Gastrocnemius medialis (tissue), 4 donors: ENCODE data around the gene COLEC11. TPM values are rescaled to one million over a fixed set of nuclear protein-coding genes. Genes with fewer than 3 reads are reported as not detected.

Experiments used
- ATAC-seq, 2 donors: fragments of 150-250 bp; one replicate each; pipeline ENCODE4 v1.9.1; 2016
- DNase-seq, 2 donors: peaks; one replicate each; pipeline ENCODE4 v3.0.0-alpha.2; 2019
- H3K27ac ChIP-seq, 4 donors: fragments of 200-600 bp; sonication (generic); 1 replicate in 1 of 4; 2 replicates in 3 of 4; pipeline ENCODE4 v1.5.1; 2016 to 2018; ENCODE audit warnings: mild to moderate bottlenecking in 2 of 4, moderate library complexity in 1 of 4
- H3K27me3 ChIP-seq, 3 donors: fragments of 200-600 bp; sonication (generic) in 2 of 3; 1 replicate in 1 of 3; 2 replicates in 2 of 3; pipeline versions ENCODE4 v1.5.1 to v1.6.0; 2016 to 2019; ENCODE audit warnings: mild to moderate bottlenecking in 1 of 3, moderate library complexity in 1 of 3
- H3K36me3 ChIP-seq, 2 donors: fragments of 200-600 bp; sonication (generic) in 1 of 2; one replicate each; pipeline ENCODE4 v1.5.1; 2017 to 2018
- H3K4me1 ChIP-seq, 2 donors: fragments of 200-600 bp; sonication (generic) in 1 of 2; one replicate each; pipeline ENCODE4 v1.5.1; 2016 to 2017; ENCODE audit warnings: mild to moderate bottlenecking in 2 of 2
- H3K4me3 ChIP-seq, 4 donors: fragments of 200-600 bp; sonication (generic) in 3 of 4; 1 replicate in 1 of 4; 2 replicates in 3 of 4; pipeline ENCODE4 v1.5.1; 2016 to 2019; ENCODE audit warnings: mild to moderate bottlenecking in 2 of 4
- H3K9me3 ChIP-seq, 3 donors: fragments of 200-600 bp; sonication (generic) in 2 of 3; 1 replicate in 1 of 3; 2 replicates in 2 of 3; pipeline ENCODE4 v1.5.1; 2016 to 2019
- CTCF ChIP-seq, 5 experiments: fragments of 450-650 bp in 3 of 5; fragments of 200-600 bp in 2 of 5; sonication (generic) in 2 of 5; IDR thresholded peaks in 4 of 5; conservative IDR thresholded peaks in 1 of 5; 1 replicate in 4 of 5; 2 replicates in 1 of 5; pipeline ENCODE4 v1.5.1; 2016 to 2019; ENCODE audit warnings: antibody characterized with exemption in 5 of 5, mild to moderate bottlenecking in 3 of 5, moderate library complexity in 3 of 5
- POLR2A ChIP-seq, 2 donors: fragments of 450-650 bp; IDR thresholded peaks; one replicate each; pipeline ENCODE4 v1.6.1; 2017; ENCODE audit warnings: antibody characterized with exemption in 2 of 2, mild to moderate bottlenecking in 2 of 2, moderate library complexity in 2 of 2
- in situ Hi-C, 4 donors: fragments of 200-750 bp; cut with MboI; loops; one replicate each; pipeline versions ENCODE4 v1.15.0 to v1.8.0; 2017; ENCODE audit warnings: low sequenced_read_pairs in 4 of 4
- intact Hi-C: fragments of 100-400 bp; cut with DNase I; formaldehyde crosslinking; loops from one replicate; pipeline ENCODE4 v1.15.1; 2023; ENCODE audit warnings: low total_unique reads
- total RNA-seq, 4 donors: library from RNA; depleted of rRNA; stranded (reverse); fragments of >200 nt; gene quantifications; one replicate each; pipeline versions ENCODE4 v1.1.0 to v1.2.3, GENCODE V29; 2016

The COLEC11 gene
- total RNA-seq, 4 donors from 2014 or later: 0.29 to 0.36 TPM; not detected in 2

GRCh38 chr2:3637692-3638455 is 43.0 kb downstream of the COLEC11 start:
- Histone ChIP-seq H3K27ac (no peak overlapping the region), H3K4me3 (no peak overlapping the region), H3K27me3 (no peaks in the 10 kb centered on the region), H3K9me3 (no peaks in the 10 kb centered on the region), H3K36me3 (no peaks in the 10 kb centered on the region), H3K4me1 (no peaks in the 10 kb centered on the region)
- intact Hi-C loops (no loop called here), in situ Hi-C loops (no loop called here)
- ATAC-seq (no peak), DNase-seq (no peak)
- TF ChIP-seq CTCF (IDR thresholded peaks at IDR 0.05 in 4 of 5, conservative IDR thresholded peaks at IDR 0.05 in 1 of 5) (no peak), POLR2A (IDR thresholded peaks at IDR 0.05) (no peak)

- intact Hi-C loops: no loop called here
- Histone ChIP-seq H3K36me3 (no peaks in the 10 kb centered on the region), H3K4me1 (no peaks in the 10 kb centered on the region), H3K27me3 (no peaks in the 10 kb centered on the region), H3K4me3 (no peak overlapping the region), H3K9me3 (no peaks in the 10 kb centered on the region), H3K27ac (no peak overlapping the region)
- in situ Hi-C loops: no loop called here
- DNase-seq: no peak
- no peak for TF ChIP-seq CTCF (IDR thresholded peaks at IDR 0.05 in 4 of 5, conservative IDR thresholded peaks at IDR 0.05 in 1 of 5)
- TF ChIP-seq POLR2A (IDR thresholded peaks at IDR 0.05): no peak
- no peak for ATAC-seq
These were observed 43.5 kb downstream of the COLEC11 start for GRCh38 chr2:3638456-3638810.

- Histone ChIP-seq H3K27ac (no peak overlapping the region), H3K9me3 (no peaks in the 10 kb centered on the region), H3K36me3 (no peaks in the 10 kb centered on the region), H3K27me3 (no peaks in the 10 kb centered on the region), H3K4me3 (no peak overlapping the region), H3K4me1 (no peaks in the 10 kb centered on the region)
- in situ Hi-C loops (no loop called here), intact Hi-C loops (no loop called here)
- no peak for ATAC-seq
- TF ChIP-seq CTCF (IDR thresholded peaks at IDR 0.05 in 4 of 5, conservative IDR thresholded peaks at IDR 0.05 in 1 of 5) (no peak), POLR2A (IDR thresholded peaks at IDR 0.05) (no peak)
- DNase-seq: no peak
These were observed 44.2 kb downstream of the COLEC11 start for GRCh38 chr2:3639015-3639630.

- ATAC-seq (no peak), DNase-seq (no peak)
- Histone ChIP-seq H3K4me1 (no peaks in the 10 kb centered on the region), H3K9me3 (no peaks in the 10 kb centered on the region), H3K4me3 (no peak overlapping the region), H3K27me3 (no peaks in the 10 kb centered on the region), H3K27ac (no peak overlapping the region), H3K36me3 (no peaks in the 10 kb centered on the region)
- TF ChIP-seq POLR2A (IDR thresholded peaks at IDR 0.05) (no peak), CTCF (IDR thresholded peaks at IDR 0.05 in 4 of 5, conservative IDR thresholded peaks at IDR 0.05 in 1 of 5) (no peak)
- intact Hi-C loops (no loop called here), in situ Hi-C loops (no loop called here)
These were observed 44.7 kb downstream of the COLEC11 start for GRCh38 chr2:3639653-3640052.
